Stimulated activated CD8-positive, alpha-beta memory T cell treated with anti-CD3 and anti-CD28 coated beads, Interleukin-4, amount 100 ng/mL, for 24 hours (primary cell): Measurements from ENCODE around the gene PSMC3.

ENCODE experiments used
- DNase-seq: peaks from one replicate; pipeline ENCODE4 v3.0.0-alpha.2; 2020; ENCODE audit warnings: low read depth

The PSMC3 gene

DNA sequence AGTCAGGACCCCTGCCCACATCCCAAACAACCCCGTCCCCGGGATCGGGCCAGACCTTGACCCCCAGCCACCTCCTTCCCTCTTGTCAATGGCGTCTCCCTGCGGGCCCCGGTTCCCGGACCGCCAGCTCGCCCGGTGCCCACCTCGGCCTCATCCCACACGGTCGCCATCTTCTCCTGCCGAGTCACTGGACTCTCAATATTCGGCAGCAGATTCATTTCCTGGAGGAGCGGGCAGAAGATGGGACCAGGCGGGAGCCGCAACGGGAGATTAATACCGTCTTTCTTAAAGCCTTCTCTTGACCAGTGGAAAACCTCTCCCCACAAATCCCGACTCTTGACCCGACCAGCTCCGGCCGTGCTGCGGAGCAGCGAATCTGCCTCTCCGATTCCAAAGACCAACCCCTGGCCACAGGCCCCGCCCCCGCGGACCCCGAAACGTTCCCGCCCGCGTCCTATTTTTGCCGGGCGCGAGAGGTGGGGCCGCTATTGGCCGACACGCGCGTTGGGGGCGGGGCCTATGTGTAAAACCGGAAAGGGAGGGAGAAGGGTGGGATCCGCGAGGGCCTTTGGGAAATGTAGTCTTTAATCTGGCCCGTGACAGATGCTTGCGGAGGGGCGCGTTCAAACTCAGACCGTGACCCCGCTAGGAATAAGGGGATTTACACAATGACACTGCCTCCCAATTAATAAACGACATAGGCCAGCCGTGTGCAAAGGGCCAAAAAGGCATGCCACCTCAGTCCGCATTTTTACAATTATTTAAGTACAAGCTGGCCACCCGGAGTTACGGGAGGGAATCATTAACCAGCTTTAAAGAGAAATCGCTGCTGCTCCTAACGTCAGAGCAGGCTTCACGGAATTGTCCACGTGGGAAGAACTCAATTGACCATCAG is at the start of gene PSMC3:
Gene PSMC3 (minus strand): TSS at position 378 of the 895 bp plus-strand sequence. CDS start 160 bp downstream, at position 218.
- DNase-seq, result peak; percentile 99

DNA sequence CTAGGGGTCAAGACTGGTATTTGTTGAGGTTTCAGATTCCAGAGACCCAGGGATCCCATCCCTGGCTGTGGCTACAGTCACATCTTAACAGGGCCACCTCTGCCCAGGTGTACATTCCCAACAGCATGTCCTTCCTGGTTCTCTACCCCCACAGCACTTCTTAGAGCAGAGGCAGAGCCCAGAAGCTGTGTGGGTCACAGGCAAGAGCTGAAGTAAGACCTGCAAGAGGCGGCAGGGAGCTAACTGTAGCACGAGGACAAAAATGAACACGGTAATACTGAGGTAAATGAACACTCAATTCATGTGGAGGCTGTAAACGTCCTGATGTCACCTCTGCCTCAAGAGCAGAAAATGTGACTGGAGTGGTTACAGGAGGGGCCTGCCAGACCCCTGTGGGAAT is 44.4 kb upstream of the PSMC3 start:
- DNase-seq, result no peak

DNA sequence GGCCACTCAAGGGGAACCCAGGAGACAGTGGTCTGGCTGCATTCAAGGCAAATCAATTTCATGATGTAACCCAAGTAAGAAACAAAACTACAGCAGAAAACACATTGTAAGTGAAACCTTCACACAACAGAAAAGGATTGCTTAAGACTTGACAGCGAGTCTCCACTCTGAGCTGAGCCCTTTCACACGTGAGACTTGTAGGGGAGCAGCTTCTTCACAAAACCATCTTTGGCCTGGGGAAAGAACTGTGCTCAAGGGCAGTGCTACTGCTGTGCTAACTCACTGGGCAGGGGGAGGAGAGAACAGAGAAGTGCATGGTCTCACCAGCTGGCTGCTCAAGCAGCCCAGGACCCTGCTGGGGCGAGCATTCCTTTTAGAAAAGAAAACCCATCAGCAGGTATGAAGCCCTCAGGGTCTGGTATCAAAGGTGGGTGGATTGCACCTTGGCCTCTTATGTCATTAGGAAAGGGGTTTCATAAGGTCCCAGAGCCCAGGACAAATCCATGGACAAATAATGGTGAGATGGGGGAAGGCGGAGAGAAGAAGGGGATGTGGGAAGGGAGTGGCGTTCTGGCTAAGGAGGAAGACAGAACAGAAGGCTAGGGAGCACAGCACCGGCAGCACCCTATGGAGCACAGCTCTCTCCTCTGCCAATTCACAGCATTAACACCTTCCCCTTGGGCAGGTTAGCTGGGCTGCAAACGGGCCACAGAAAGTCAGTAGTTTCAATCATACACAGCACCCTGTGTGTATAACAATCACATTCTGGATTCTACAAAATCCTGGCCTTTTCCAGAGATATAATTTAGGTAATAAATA is 43.3 kb upstream of the PSMC3 start:
- DNase-seq, result no peak

DNA sequence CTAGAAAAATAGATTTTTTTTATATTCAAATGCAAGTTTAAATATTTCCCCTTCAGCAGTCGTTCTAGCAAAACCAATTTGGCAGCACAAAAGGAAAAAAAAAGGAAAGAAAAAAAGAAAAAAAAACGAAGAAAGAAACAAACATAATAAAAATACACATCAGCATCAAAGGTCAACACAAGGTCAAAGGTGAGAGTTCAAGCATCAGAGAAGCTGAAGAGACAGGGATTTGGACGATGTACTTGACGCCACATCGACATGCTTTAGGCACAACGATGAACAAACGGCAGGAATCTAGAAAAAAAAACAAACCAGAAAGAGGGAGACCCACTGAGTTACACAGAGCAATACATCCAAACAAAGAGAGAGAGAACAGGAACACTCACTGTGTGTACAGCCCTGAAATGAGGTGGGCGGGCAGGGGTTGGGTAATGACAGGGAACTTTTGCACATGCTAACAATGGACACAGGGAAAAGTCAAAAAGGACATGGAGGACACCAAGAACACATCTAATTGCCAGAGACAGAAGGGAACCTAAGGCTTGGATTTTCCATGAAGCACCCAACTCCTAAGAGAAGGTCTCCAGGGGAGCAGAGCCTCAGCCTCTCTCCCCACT is 42.5 kb upstream of the PSMC3 start:
- DNase-seq, result no peak

DNA sequence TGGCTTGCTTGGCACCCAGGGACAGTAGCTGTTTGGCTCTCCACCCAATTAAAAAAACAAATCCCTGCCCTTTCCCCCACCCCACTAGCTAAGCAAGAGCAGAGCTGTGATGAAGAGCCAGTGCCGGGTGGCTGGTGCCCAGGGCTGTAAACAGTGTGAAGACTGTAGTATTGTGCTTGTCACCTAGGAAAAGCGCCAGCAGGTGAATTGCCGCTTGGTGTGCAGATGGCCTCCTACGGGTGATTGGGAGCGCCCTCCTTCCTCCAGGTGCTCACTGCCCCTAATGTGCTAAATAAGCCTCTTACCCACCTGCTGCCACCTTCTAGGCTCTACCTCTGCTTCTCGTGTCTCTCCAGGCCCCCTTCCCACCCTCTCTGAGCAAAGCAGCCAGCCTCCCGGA is 41.1 kb upstream of the PSMC3 start:
- no peak for DNase-seq

DNA sequence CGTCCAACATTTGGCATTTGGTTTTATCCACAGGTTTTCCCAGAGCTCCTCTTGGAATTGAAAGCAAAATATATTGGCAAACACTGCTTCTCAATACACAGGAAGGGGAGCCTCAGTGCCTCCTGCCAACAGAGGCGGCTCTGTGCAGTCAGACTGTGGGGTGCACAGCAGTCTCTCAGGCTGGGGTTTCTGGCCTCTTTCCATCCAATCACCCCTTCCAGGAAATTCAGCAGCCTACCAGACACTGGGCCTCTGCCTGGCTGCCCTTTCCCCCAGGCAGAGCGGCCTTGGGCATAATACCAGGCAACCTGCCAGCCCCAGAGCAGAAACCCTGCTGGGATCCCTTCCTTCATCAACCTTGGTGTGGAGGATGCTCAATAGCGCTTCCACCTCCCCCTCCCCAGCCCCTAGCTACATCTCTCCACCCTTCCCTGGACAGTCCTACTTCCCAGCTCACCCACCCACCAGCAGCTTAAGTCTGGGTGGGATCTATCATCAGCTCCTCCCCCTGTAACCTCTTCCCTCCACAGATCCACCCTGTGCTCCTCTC is 40.5 kb upstream of the PSMC3 start:
- no peak for DNase-seq

DNA sequence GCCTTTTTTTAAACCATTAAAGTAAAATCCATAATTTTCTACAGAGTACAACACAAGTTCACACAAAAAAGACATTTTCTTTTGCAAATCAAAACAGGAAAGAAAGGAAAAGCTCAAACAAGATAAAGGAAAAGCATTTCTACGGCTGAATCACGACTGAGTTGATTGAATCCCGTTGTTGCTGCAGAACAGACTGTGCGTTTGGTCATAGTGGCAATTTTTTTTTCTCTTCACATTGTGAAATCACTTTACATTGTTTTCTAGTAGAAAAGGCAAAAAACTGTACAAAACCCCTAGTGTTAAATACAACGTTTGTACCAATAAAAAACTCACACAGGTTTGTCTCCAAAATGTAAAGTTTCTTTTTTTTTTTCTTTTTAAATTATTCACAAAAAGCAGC is 40.0 kb upstream of the PSMC3 start:
- DNase-seq, result no peak

DNA sequence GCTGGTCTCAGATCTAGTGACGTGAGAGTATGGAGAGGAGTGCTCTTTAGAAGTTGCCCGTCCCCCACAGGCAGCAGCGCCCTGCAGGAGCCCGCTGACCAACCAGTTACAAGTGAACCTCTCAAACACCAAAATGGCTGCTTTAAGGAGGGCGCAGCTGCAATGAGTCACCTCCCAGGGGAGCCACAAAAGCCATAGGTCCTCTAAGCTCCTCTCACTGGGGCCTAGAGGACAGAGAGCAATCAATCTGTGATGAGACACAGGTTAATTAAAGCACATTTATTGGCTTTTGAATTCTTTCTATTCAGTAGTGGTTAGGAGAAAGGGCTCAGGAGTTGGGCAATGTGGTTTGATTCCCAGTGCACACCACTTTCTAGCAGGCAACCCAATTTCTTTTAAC is 38.2 kb upstream of the PSMC3 start:
- DNase-seq, result no peak

DNA sequence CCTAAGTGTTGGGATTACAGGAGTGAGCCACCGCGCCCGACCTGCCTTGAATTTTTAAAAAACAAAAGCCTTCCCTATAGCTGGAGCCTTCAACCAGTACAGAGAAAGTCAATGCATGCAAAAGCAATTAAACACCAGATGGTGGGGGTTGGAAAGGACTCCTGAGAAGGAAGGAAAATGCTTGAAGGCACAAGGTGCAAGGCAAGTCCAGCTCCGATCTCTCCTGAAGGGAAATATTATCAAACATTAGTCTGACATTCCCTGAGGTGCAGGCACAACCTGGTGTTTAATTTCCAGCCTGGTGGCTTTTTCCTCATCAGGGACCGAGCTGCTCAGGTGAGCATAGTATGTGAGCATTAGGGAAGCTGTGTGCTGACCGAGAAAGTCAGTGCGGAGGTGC is 35.6 kb upstream of the PSMC3 start:
- DNase-seq, result no peak

DNA sequence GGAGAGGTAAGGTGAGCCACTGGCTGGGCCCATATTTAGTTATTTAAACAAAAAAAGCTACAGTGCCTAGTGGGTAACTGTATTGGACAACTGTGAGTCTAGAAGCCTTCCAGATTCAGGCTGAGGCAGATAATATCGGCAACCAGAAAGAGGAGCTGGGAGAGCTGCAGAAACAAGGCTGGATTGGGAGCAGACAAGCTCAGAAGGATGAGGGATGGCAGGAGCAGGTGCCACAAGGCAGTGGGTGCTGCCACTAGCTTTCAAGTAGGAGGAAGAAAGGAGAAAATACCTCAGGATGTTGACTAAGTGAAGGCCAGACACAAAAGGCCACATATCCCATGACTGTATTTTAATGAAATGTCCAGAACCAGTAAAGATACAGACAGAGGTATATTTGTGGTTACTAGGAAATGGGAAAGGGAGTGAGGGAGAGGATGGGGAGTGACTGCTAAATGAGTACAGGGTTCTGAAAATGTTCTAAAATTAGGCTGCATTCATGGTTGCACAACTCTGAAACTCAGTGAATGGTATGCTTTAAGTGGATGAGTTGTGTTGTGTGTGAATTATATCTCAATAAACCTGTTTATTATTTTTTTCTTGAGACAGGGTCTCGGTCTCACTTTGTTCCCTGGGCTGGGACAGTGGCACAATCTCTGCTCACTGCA is 34.5 kb upstream of the PSMC3 start:
- DNase-seq, result no peak

DNA sequence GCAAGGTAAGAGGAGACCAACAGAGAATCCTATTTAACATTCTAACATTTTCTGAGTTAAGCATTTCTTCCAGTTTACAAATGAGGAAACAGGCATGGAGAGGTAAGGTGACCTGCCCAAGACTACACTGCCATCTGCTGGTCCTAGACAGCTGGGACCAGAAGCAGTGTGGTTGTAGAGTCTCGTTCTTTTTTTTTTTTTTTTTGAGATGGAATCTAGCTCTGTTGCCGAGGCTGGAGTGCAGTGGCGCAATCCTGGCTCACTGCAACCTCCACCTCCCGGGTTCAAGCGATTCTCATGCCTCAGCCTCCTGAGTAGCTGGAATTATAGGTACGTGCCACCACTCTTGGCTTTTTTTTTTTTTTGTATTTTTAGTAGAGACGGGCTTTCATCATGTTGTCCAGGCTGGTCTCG is 28.0 kb upstream of the PSMC3 start:
- DNase-seq, result peak; percentile 37

DNA sequence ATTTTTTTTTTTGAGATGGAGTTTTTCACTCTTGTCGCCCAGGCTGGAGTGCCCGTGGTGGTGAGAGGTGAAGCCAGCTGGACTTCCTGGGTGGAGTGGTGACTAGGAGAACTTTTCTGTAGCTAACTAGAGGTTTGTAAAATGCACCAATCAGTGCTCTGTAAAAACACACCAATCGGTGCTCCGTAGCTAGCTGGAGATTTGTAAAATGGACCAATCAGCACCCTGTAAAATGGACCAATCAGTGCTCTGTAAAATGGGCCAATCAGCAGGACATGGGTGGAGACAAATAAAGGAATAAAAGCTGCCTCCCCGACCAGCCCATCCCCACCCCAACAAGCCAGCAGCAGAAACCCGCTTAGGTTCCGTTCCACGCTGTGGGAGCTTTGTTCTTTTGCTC is 27.1 kb upstream of the PSMC3 start:
- no peak for DNase-seq

DNA sequence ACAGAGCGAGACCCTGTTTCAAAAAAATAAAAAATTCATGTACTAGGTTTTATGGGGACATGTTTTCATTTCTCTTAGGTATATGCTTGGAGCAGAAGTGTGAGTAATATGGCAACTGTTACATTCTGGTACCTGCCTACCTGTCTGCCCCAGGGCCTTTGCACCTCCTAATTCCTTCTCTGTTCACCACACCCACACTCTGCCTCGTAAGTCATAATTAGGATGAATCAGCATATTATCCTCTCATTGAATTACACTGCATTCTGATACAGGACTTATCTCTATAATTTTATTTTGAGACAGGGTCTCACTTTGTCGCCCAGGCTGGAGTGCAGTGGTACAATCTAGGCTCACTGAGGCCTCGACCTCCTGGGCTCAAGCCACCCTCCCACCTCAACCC is 25.8 kb upstream of the PSMC3 start:
- DNase-seq, result no peak

DNA sequence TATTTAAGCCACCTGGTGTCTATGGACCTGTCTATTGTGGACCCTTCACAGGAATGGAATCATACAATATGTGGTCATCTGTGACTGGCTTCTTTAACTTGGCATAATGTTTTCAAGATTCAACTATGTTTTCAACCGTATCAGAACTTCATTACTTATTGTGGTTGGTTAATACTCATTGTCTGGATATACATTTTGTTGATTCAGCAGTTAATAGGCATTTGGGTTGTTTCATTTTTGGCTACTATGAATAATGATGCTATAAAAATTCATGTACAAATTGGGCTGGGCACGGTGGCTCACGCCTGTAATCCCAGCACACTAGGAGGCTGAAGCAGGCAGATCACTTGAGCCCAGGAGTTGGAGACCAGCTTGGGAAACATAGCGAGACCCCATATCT is 25.2 kb upstream of the PSMC3 start:
- no peak for DNase-seq

DNA sequence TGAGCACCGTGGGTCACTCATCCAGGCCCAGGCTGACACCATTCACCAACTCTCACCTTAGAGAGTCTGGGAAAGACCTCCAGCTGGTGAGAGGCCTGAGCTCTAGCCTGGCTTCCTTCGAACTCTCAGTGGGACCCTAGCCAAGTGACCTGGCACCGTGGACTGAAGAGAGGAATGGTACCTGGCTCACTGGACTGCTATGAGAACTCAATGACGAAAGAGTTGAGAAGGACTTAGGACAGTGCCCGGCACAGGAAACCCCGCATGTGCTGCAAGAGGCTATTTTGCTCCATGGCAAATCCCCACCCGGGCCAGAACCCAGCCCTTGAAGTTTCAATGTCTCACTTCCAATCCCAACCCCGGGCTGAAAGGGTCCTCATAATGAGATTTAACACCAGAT is 23.3 kb upstream of the PSMC3 start:
- no peak for DNase-seq

DNA sequence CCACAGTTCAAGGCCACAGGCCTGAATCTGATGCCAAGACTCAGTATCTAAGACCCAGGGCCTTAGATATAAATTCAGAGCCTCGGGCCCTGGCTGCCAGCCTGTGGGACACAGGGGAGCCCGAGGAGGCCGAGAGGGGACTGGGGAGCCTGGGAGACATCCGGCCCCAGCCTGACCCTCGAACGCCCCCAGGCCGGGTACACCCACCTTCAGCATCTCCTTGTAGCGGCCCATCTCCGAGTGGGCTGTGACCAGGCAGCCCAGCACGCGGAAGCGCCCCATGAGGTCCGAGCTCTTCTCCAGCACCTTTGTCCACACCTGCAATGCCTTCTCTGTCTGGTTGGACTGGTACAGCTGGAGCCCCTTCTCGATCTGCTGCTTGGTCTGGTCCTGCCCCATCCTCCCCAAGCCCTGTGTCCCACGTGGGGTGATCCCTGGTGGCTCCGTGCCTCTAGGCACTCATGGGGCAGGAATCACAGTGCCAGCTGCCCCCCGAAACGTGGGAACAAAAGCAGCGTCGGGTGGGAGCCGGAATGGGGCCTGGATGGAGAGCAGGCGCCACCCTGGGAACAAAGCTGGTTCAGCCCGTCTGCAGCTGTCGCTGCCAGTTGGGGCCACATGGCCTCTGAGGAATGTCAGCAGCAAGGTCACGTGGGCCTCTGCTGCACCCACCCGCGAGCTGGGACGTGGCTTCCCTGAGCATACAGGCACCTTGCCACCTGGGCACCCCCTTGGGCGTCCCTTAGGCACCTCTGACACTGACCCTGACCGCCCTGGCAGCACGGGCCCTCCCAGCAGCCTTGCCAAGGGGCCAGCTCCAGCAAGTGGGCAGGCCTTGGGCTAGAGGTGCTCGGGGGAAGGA is 22.6 kb upstream of the PSMC3 start, which contains the start of gene RAPSN:
Gene RAPSN (minus strand): TSS at position 571 of the 862 bp plus-strand sequence. CDS start 172 bp downstream, at position 399.
- DNase-seq, result no peak

DNA sequence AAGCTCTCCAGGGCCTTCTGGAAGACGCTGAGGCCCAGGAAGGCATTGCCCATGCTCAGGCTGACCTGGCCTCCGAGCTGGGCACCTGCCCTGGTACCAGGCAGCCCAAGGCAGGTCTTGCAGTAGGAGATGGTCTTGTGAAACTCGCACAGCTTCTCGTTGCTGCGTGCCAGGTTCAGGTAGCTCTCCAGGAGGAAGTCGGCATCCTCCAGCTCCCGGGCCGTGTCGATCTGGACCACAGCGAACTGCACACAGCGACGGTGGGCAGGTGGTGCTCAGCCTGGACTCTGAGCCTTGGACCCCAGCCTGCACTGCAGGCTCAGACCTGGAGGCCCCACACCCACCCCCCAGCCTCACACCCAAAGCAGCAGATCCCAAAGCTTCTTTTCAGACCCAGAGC is 21.7 kb upstream of the PSMC3 start:
- DNase-seq, result no peak

DNA sequence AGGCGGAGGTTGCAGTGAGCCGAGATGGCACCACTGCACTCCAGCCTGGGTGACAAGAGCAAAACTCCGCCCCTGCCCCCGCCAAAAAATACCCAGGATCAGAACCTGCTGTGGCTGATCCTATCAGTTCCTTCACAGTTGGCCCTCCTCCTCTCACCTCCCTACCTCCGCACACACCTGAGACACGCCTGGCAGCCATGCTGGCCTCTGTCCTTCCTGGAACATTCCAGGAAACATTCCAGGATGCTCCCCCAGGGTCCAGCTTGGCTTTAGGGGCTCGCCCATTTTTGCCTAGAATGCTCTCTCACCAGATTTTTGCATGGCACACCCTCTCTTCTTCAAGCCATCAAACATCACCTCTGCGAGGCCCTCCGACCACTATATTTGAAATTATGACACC is 20.6 kb upstream of the PSMC3 start:
- DNase-seq, result no peak

DNA sequence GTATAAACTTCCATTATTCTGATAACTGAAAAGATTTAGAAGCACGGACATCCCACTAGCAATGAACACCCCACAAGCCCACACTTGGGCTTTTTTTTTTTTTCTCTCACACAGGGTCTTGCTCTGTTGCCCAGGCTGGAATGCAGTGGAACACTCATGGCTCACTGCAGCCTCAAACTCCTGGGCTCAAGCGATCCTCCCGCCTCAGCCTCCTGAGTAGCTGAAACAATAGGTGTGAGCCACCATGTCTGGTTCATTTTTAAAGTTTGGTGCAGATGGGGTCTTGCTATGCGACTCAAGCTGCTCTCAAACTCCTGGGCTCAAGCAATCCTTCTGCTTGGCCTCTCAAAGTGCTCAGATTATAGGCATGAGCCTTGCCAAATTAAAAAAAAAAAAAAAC is 19.6 kb upstream of the PSMC3 start:
- no peak for DNase-seq

DNA sequence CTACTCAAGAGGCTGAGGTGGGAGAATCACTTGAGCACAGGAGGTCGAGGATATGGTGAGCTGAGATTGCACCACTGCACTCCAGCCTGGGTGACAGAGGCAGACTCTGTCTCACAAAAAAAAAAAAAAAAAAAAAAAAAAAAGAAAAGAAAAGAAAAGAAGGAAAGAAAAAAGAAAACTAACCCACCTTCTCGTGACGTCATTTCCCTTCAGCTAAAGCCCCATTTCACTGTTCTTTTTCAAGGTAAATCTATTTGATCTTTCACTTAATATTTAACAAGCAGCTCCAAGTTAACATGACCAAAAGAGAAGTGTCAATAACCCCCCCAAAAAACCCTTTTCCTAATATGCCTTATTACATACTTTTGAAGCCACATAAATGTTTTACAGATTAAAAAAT is 17.6 kb upstream of the PSMC3 start:
- DNase-seq, result no peak
